WTC11 (cell line): ENCODE data around the gene SMIM5.

Experiments
- ATF1 ChIP-seq: sonication (generic); formaldehyde crosslinking; IDR thresholded peaks from 2 replicates; pipeline ENCODE4 v1.8.1; 2023; ENCODE audit warnings: mild to moderate bottlenecking, moderate library complexity, missing genetic modification reagents
- ESRRA ChIP-seq: sonication (generic); formaldehyde crosslinking; IDR thresholded peaks from 2 replicates; pipeline ENCODE4 v1.8.1; 2022; ENCODE audit warnings: mild to moderate bottlenecking, missing genetic modification reagents, borderline replicate concordance
- FOXK1 ChIP-seq: sonication (generic); formaldehyde crosslinking; IDR thresholded peaks from 2 replicates; pipeline ENCODE4 v1.8.0; 2022; ENCODE audit warnings: mild to moderate bottlenecking, moderate library complexity, missing genetic modification reagents
- GABPB1 ChIP-seq: sonication (generic); formaldehyde crosslinking; IDR thresholded peaks from 2 replicates; pipeline ENCODE4 v1.8.1; 2023; ENCODE audit warnings: mild to moderate bottlenecking, missing genetic modification reagents
- RELA ChIP-seq: sonication (generic); formaldehyde crosslinking; IDR thresholded peaks from 2 replicates; pipeline ENCODE4 v1.8.1; 2022; ENCODE audit warnings: missing genetic modification reagents, mild to moderate bottlenecking, borderline replicate concordance
- SP1 ChIP-seq: sonication (generic); formaldehyde crosslinking; conservative IDR thresholded peaks from 2 replicates; pipeline ENCODE4 v1.8.1; 2022; ENCODE audit warnings: missing genetic modification reagents
- TEAD4 ChIP-seq: sonication (generic); formaldehyde crosslinking; IDR thresholded peaks from 2 replicates; pipeline ENCODE4 v1.8.0; 2022; ENCODE audit warnings: mild to moderate bottlenecking, missing genetic modification reagents
- ZNF263 ChIP-seq: sonication (generic); formaldehyde crosslinking; IDR thresholded peaks from 2 replicates; pipeline ENCODE4 v1.8.1; 2022; ENCODE audit warnings: low read depth, mild to moderate bottlenecking, moderate library complexity, missing genetic modification reagents
- TF ChIP-seq, protein P1 (sequence below): fragments of 200-600 bp; IDR thresholded peaks from 2 replicates; pipeline ENCODE4 v1.8.0; 2022; ENCODE audit warnings: antibody characterized with exemption
- TF ChIP-seq, protein P2 (sequence below): sonication (generic); formaldehyde crosslinking; conservative IDR thresholded peaks from 2 replicates; pipeline ENCODE4 v1.8.1; 2022; ENCODE audit warnings: mild to moderate bottlenecking, missing genetic modification reagents
- TF ChIP-seq, protein P3 (sequence below): sonication (generic); formaldehyde crosslinking; IDR thresholded peaks from 2 replicates; pipeline ENCODE4 v1.8.0; 2022; ENCODE audit warnings: missing genetic modification reagents
- TF ChIP-seq, protein P4 (sequence below): sonication (generic); formaldehyde crosslinking; IDR thresholded peaks from 2 replicates; pipeline ENCODE4 v1.8.1; 2022; ENCODE audit warnings: low read depth, missing genetic modification reagents, borderline replicate concordance
- TF ChIP-seq, protein P5 (sequence below): sonication (generic); formaldehyde crosslinking; IDR thresholded peaks from 2 replicates; pipeline ENCODE4 v1.8.0; 2023; ENCODE audit warnings: missing genetic modification reagents

DNA sequence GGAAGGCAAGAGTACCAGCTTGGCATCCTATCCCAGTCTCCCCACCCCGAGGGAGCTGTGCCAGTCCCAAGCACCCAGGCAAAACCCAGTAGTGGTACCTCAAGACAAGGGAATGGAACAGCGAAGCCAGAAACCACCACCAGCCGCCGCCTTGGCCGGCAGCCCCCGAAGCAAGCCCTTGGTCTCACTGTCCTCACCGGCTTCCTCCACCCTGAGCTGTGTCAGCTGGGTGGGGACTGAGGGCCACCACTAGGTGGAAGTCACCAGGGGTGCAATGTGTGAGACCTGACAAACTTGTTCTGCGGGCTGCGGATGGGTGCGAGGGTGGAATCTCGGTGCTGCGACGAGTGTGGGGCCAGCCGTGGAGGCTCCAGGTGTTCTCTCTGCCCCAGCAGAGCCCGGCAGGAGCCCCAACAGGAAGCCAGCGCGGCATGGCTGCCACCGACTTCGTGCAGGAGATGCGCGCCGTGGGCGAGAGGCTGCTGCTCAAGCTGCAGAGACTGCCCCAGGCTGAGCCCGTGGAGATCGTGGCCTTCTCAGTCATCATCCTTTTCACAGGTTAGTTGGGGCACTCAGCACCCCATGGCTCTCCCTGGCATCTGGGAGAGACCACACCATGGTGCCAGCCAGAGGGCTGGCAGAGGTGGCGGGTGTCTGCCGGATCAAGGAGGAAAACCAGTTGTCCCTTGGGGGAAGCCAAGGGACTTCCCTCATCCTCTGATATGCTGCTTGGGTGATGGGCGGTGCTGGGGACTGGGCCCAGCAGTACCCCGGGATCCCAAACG lies 6.7 kb downstream of the SMIM5 start:
- TF ChIP-seq, protein P1, sequence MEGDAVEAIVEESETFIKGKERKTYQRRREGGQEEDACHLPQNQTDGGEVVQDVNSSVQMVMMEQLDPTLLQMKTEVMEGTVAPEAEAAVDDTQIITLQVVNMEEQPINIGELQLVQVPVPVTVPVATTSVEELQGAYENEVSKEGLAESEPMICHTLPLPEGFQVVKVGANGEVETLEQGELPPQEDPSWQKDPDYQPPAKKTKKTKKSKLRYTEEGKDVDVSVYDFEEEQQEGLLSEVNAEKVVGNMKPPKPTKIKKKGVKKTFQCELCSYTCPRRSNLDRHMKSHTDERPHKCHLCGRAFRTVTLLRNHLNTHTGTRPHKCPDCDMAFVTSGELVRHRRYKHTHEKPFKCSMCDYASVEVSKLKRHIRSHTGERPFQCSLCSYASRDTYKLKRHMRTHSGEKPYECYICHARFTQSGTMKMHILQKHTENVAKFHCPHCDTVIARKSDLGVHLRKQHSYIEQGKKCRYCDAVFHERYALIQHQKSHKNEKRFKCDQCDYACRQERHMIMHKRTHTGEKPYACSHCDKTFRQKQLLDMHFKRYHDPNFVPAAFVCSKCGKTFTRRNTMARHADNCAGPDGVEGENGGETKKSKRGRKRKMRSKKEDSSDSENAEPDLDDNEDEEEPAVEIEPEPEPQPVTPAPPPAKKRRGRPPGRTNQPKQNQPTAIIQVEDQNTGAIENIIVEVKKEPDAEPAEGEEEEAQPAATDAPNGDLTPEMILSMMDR = no peak
- TF ChIP-seq, protein P2, sequence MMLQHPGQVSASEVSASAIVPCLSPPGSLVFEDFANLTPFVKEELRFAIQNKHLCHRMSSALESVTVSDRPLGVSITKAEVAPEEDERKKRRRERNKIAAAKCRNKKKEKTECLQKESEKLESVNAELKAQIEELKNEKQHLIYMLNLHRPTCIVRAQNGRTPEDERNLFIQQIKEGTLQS (CRISPR knock-in tag) = no peak
- TF ChIP-seq GABPB1 (CRISPR knock-in tag) (no peak), TEAD4 (CRISPR knock-in tag) (no peak), RELA (CRISPR knock-in tag) (no peak), SP1 (CRISPR knock-in tag) (no peak), ZNF263 (CRISPR knock-in tag) (no peak), ESRRA (CRISPR knock-in tag) (no peak), ATF1 (no peak), FOXK1 (no peak)
- TF ChIP-seq, protein P3, sequence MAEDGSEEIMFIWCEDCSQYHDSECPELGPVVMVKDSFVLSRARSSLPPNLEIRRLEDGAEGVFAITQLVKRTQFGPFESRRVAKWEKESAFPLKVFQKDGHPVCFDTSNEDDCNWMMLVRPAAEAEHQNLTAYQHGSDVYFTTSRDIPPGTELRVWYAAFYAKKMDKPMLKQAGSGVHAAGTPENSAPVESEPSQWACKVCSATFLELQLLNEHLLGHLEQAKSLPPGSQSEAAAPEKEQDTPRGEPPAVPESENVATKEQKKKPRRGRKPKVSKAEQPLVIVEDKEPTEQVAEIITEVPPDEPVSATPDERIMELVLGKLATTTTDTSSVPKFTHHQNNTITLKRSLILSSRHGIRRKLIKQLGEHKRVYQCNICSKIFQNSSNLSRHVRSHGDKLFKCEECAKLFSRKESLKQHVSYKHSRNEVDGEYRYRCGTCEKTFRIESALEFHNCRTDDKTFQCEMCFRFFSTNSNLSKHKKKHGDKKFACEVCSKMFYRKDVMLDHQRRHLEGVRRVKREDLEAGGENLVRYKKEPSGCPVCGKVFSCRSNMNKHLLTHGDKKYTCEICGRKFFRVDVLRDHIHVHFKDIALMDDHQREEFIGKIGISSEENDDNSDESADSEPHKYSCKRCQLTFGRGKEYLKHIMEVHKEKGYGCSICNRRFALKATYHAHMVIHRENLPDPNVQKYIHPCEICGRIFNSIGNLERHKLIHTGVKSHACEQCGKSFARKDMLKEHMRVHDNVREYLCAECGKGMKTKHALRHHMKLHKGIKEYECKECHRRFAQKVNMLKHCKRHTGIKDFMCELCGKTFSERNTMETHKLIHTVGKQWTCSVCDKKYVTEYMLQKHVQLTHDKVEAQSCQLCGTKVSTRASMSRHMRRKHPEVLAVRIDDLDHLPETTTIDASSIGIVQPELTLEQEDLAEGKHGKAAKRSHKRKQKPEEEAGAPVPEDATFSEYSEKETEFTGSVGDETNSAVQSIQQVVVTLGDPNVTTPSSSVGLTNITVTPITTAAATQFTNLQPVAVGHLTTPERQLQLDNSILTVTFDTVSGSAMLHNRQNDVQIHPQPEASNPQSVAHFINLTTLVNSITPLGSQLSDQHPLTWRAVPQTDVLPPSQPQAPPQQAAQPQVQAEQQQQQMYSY (CRISPR knock-in tag) = no peak
- TF ChIP-seq, protein P4, sequence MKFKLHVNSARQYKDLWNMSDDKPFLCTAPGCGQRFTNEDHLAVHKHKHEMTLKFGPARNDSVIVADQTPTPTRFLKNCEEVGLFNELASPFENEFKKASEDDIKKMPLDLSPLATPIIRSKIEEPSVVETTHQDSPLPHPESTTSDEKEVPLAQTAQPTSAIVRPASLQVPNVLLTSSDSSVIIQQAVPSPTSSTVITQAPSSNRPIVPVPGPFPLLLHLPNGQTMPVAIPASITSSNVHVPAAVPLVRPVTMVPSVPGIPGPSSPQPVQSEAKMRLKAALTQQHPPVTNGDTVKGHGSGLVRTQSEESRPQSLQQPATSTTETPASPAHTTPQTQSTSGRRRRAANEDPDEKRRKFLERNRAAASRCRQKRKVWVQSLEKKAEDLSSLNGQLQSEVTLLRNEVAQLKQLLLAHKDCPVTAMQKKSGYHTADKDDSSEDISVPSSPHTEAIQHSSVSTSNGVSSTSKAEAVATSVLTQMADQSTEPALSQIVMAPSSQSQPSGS (CRISPR knock-in tag) = no peak
- TF ChIP-seq, protein P5, sequence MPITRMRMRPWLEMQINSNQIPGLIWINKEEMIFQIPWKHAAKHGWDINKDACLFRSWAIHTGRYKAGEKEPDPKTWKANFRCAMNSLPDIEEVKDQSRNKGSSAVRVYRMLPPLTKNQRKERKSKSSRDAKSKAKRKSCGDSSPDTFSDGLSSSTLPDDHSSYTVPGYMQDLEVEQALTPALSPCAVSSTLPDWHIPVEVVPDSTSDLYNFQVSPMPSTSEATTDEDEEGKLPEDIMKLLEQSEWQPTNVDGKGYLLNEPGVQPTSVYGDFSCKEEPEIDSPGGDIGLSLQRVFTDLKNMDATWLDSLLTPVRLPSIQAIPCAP (CRISPR knock-in tag) = no peak
